Lung (tissue), 12 donors: ENCODE data around the gene STX1A. TPM values are rescaled to one million over a fixed set of nuclear protein-coding genes. Genes with fewer than 3 reads are reported as not detected.

Source experiments
- ATAC-seq: fragments of 200-7000 bp; cut with Tn5 transposase; one replicate; pipeline ENCODE4 v1.9.1; 2020; ENCODE audit warnings: moderate number of reproducible peaks; ENCODE audit not compliant: insufficient read depth, low FRiP score
- DNase-seq, 3 donors: peaks; one replicate each; pipeline ENCODE4 v3.0.0-alpha.2; 2013 to 2017
- H3K27ac ChIP-seq, 2 donors: one replicate each; pipeline ENCODE4 v1.5.1; 2013; ENCODE audit warnings: mild to moderate bottlenecking in 2 of 2, moderate library complexity in 2 of 2, control low read depth in 1 of 2, inconsistent platforms in 1 of 2, low read depth in 1 of 2, low read length in 1 of 2
- H3K27me3 ChIP-seq, 3 donors: one replicate each; pipeline ENCODE4 v1.5.1; 2013; ENCODE audit warnings: low read length in 2 of 3; ENCODE audit not compliant: control insufficient read depth in 3 of 3, insufficient read depth in 3 of 3
- H3K36me3 ChIP-seq, 4 donors: one replicate each; pipeline ENCODE4 v1.5.1; 2013; ENCODE audit warnings: low read length in 4 of 4, mild to moderate bottlenecking in 1 of 4, moderate library complexity in 1 of 4; ENCODE audit not compliant: control insufficient read depth in 4 of 4, insufficient read depth in 4 of 4
- H3K4me1 ChIP-seq, 5 donors: one replicate each; pipeline ENCODE4 v1.5.1; 2013; ENCODE audit warnings: low read length in 5 of 5, mild to moderate bottlenecking in 2 of 5, moderate library complexity in 1 of 5; ENCODE audit not compliant: control insufficient read depth in 5 of 5, insufficient read depth in 5 of 5
- H3K4me3 ChIP-seq: one replicate; pipeline ENCODE4 v1.5.1; 2013; ENCODE audit warnings: mild to moderate bottlenecking, control low read depth, moderate library complexity
- H3K9ac ChIP-seq, 2 donors: one replicate each; pipeline ENCODE4 v1.5.1; 2013; ENCODE audit warnings: low read length in 2 of 2, control low read depth in 1 of 2; ENCODE audit not compliant: insufficient read depth in 1 of 2
- H3K9me3 ChIP-seq, 4 donors: one replicate each; pipeline ENCODE4 v1.5.1; 2013; ENCODE audit warnings: low read length in 3 of 4, mild to moderate bottlenecking in 1 of 4, moderate library complexity in 1 of 4; ENCODE audit not compliant: control insufficient read depth in 4 of 4, insufficient read depth in 3 of 4
- WGBS, 2 donors: extraction: QIAGEN DNeasy Blood & Tissue Kit; methylation state at CpG; one replicate each; pipeline ENCODE4 v1.1.7; 2013; 5-methylcytosine and 5-hydroxymethylcytosine counted together
- polyA plus RNA-seq, 2 donors: library from polyadenylated mRNA; stranded (reverse); fragments of 200-250 nt; gene quantifications; one replicate each; pipeline ENCODE4 v1.2.1, GENCODE V29; 2013
- total RNA-seq, 2 donors: library from RNA; depleted of rRNA in 1 of 2; stranded (reverse); fragments of >200 nt in 1 of 2; gene quantifications; one replicate each; pipeline ENCODE4 v1.2.1, GENCODE V29; 2014 to 2021
- TF ChIP-seq, protein P1 (sequence below): IDR thresholded peaks from 2 replicates; pipeline ENCODE4 v1.5.1; 2012; ENCODE audit warnings: mild to moderate bottlenecking; ENCODE audit errors: control extremely low read depth, extremely low read depth
- donor health status: control.
- donor health status: control.
- donor health status: Bipolar disorder and iron deficiency.
- donor health status: healthy.
- donor health status: DM: yes; HTN: yes; CAD: no.

The STX1A gene
- total and polyA plus RNA-seq, 4 donors: 4.1 to 8.0 (median 7.7) TPM

DNA sequence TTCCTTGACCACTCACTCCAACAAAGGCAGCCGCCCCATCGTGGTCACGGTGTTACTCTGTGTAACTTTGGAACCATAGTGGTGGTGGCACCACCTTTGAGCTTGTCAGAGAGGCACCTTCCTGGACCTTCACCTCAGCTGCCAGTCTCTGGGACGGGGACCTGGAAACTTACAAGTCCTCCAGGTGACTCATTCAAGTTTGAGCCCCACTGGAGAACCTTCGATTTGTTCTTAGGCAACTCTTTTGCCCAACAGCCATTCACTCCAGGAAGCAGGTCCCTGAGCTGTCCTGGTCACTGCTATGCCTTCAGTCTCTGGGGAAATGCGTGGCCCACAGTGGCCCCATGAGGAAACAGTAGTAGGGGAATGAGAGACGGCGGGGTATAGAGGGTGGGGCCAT is 17.2 kb downstream of the STX1A start:
- Histone ChIP-seq H3K27ac (no peak overlapping the region), H3K27me3 (no peaks in the 10 kb centered on the region), H3K4me1 (peaks cover 0 to 11% (median 0%) of the 10 kb centered on the region in 5 donors), H3K4me3 (no peak overlapping the region), H3K36me3 (peaks cover 0 to 26% (median 6%) of the 10 kb centered on the region in 4 donors), H3K9me3 (no peaks in the 10 kb centered on the region), H3K9ac (no peak overlapping the region)
- TF ChIP-seq, protein P1, sequence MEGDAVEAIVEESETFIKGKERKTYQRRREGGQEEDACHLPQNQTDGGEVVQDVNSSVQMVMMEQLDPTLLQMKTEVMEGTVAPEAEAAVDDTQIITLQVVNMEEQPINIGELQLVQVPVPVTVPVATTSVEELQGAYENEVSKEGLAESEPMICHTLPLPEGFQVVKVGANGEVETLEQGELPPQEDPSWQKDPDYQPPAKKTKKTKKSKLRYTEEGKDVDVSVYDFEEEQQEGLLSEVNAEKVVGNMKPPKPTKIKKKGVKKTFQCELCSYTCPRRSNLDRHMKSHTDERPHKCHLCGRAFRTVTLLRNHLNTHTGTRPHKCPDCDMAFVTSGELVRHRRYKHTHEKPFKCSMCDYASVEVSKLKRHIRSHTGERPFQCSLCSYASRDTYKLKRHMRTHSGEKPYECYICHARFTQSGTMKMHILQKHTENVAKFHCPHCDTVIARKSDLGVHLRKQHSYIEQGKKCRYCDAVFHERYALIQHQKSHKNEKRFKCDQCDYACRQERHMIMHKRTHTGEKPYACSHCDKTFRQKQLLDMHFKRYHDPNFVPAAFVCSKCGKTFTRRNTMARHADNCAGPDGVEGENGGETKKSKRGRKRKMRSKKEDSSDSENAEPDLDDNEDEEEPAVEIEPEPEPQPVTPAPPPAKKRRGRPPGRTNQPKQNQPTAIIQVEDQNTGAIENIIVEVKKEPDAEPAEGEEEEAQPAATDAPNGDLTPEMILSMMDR: no peak
- 72 to 75% methylated on average over 8 of the region's 8 CpGs for WGBS, 2 donors
- DNase-seq: no peak
- no peak for ATAC-seq

DNA sequence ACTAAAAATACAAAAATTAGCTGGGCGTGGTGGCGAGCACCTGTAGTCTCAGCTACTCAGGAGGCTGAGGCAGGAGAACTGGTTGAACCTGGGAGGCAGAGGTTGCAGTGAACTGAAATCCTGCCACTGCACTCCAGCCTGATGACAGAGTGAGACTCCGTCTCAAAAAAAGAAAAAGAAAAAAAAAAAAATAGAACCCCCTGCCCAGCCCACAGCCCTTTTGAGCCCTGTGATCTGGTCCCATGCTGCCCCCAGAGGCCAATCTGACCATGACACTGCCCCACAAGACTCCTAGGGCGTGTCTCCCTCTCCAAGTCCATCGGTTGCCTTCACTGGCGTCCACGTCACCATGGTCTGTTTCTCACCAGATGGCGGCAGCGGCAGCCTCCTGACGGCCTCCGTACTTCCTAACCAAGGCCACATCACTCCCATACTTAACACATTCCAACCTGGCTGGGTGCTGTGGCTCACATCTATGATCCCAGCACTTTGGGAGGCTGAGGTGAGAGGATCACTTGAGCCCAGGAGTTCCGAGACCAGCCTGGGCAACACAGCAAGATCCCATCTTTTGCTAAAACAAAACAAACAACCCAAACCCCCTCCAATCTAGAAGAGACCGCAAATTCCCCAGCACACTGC is 18.0 kb downstream of the STX1A start:
- Histone ChIP-seq H3K9ac (no peak overlapping the region), H3K4me3 (no peak overlapping the region), H3K4me1 (peaks cover 0 to 11% (median 0%) of the 10 kb centered on the region in 5 donors), H3K27ac (no peak overlapping the region), H3K9me3 (no peaks in the 10 kb centered on the region), H3K27me3 (no peaks in the 10 kb centered on the region), H3K36me3 (peaks cover 0 to 32% (median 9%) of the 10 kb centered on the region in 4 donors)
- TF ChIP-seq, protein P1: no peak
- 70 to 79% methylated on average over 13 of the region's 13 CpGs for WGBS, 2 donors
- ATAC-seq (no peak), DNase-seq (peak in 1 of 3 donors; percentile 32)

DNA sequence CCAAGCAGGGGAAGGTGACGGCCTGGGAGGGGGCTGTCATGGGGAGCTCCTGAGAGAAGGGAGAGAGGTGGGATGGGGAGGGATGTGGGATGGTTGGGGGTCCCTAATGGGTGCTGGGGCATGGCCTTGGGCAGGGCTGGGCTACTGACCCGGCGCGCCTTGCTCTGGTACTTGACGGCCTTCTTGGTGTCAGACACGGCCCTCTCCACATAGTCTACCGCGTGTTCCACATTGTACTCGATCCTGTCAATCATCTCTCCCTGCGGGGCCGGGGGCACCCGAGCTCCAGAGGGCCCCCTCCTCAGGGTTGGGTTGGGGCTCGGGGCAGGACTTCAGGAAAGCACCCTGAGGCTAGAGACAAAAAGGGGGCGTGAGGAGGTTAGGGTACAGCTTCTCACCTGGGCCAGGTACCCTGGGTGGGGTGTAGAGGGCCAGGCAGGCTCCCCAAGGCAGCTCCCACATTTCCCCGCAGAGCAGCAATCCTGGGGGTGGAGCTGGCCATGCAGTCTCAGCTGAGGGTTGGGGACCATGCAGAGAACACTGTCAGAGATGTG is 18.8 kb downstream of the STX1A start:
- H3K27me3 ChIP-seq: no peaks in the 10 kb centered on the region
- no peak overlapping the region for H3K4me3 ChIP-seq
- DNase-seq: no peak
- peaks cover 0 to 11% (median 0%) of the 10 kb centered on the region in 5 donors for H3K4me1 ChIP-seq
- H3K27ac ChIP-seq: no peak overlapping the region
- TF ChIP-seq, protein P1: no peak
- 81 to 83% methylated on average over 15 of the region's 15 CpGs for WGBS, 2 donors
- H3K9me3 ChIP-seq: no peaks in the 10 kb centered on the region
- H3K36me3 ChIP-seq: peaks cover 0 to 32% (median 11%) of the 10 kb centered on the region in 4 donors
- H3K9ac ChIP-seq: no peak overlapping the region
- no peak for ATAC-seq
